Neuronal stem cell (in vitro differentiated cells): ENCODE measurements around the gene RRM1. TPM values are rescaled to one million over a fixed set of nuclear protein-coding genes. Genes with fewer than 3 reads are reported as not detected.

Experiments
- DNase-seq: peaks from one replicate; pipeline ENCODE4 v3.0.0-alpha.2; 2013; ENCODE audit warnings: low spot score
- H2AFZ ChIP-seq: one replicate; pipeline ENCODE4 v1.6.1; 2013; ENCODE audit warnings: mild to moderate bottlenecking, low read length, inconsistent platforms
- H2AK5ac ChIP-seq: 2 replicates; pipeline ENCODE4 v1.6.1; 2013; ENCODE audit warnings: low read depth, mild to moderate bottlenecking, inconsistent platforms, low read length, moderate library complexity, mixed read lengths
- H2BK120ac ChIP-seq: 2 replicates; pipeline ENCODE4 v1.6.1; 2013; ENCODE audit warnings: low read depth, mild to moderate bottlenecking, inconsistent platforms, low read length, moderate library complexity, mixed read lengths
- H2BK12ac ChIP-seq: one replicate; pipeline ENCODE4 v1.6.1; 2013; ENCODE audit warnings: low read length, inconsistent platforms
- H2BK15ac ChIP-seq: 2 replicates; pipeline ENCODE4 v1.6.1; 2013; ENCODE audit warnings: mild to moderate bottlenecking, low read length, inconsistent platforms, mixed read lengths
- H2BK5ac ChIP-seq: one replicate; pipeline ENCODE4 v1.6.1; 2013; ENCODE audit warnings: inconsistent platforms, mild to moderate bottlenecking, low read length, moderate library complexity
- H3K14ac ChIP-seq: one replicate; pipeline ENCODE4 v1.6.1; 2013; ENCODE audit warnings: low read length, inconsistent platforms
- H3K18ac ChIP-seq: 2 replicates; pipeline ENCODE4 v1.6.1; 2013; ENCODE audit warnings: low read length, inconsistent platforms
- H3K23ac ChIP-seq: 2 replicates; pipeline ENCODE4 v1.6.1; 2013; ENCODE audit warnings: low read depth, mild to moderate bottlenecking, mixed read lengths, low read length, inconsistent platforms; ENCODE audit not compliant: poor library complexity
- H3K27ac ChIP-seq: replicated peaks from 3 replicates; pipeline ENCODE4 v1.5.1; 2013; ENCODE audit warnings: low read length, inconsistent platforms
- H3K27me3 ChIP-seq, 3 experiments: 2 replicates each; pipeline ENCODE4 v1.6.1; 2013; ENCODE audit warnings: low read length in 3 of 3, mild to moderate bottlenecking in 2 of 3, inconsistent platforms in 1 of 3, low read depth in 1 of 3, mixed read lengths in 1 of 3, moderate library complexity in 1 of 3; ENCODE audit not compliant: control insufficient read depth in 3 of 3, insufficient read depth in 3 of 3
- H3K36me3 ChIP-seq, 2 donors: replicated peaks in 1 of 2; 2 replicates each; pipeline ENCODE4 v1.6.1; 2013; ENCODE audit warnings: low read length in 2 of 2; ENCODE audit not compliant: control insufficient read depth in 2 of 2, insufficient read depth in 2 of 2
- H3K4ac ChIP-seq: 2 replicates; pipeline ENCODE4 v1.6.1; 2013; ENCODE audit warnings: inconsistent platforms, mild to moderate bottlenecking, low read length, moderate library complexity
- H3K4me1 ChIP-seq, 2 donors: 1 replicate in 1 of 2; 2 replicates in 1 of 2; pipeline ENCODE4 v1.6.1; 2013; ENCODE audit warnings: low read length in 2 of 2, low read depth in 1 of 2; ENCODE audit not compliant: control insufficient read depth in 2 of 2, insufficient read depth in 1 of 2
- H3K4me2 ChIP-seq: one replicate; pipeline ENCODE4 v1.6.1; 2013; ENCODE audit warnings: mild to moderate bottlenecking, low read length, inconsistent platforms; ENCODE audit not compliant: insufficient read depth, poor library complexity, severe bottlenecking
- H3K4me3 ChIP-seq, 2 donors: 2 replicates each; pipeline ENCODE4 v1.5.1; 2013; ENCODE audit warnings: low read length in 2 of 2, mild to moderate bottlenecking in 2 of 2, inconsistent platforms in 1 of 2, moderate library complexity in 1 of 2
- H3K79me1 ChIP-seq: one replicate; pipeline ENCODE4 v1.6.1; 2013; ENCODE audit warnings: low read depth, mild to moderate bottlenecking, inconsistent platforms, low read length, moderate library complexity
- H3K9ac ChIP-seq: one replicate; pipeline ENCODE4 v1.6.1; 2013; ENCODE audit warnings: mild to moderate bottlenecking, low read depth, low read length, inconsistent platforms; ENCODE audit not compliant: poor library complexity
- H3K9me3 ChIP-seq, 2 donors: replicated peaks in 1 of 2; 2 replicates each; pipeline versions ENCODE3 to v1.6.1; 2013; ENCODE audit warnings: low read length in 2 of 2, mild to moderate bottlenecking in 2 of 2, inconsistent platforms in 1 of 2, low read depth in 1 of 2, mixed read lengths in 1 of 2, moderate library complexity in 1 of 2; ENCODE audit not compliant: control insufficient read depth in 2 of 2, insufficient read depth in 1 of 2
- H4K8ac ChIP-seq: one replicate; pipeline ENCODE4 v1.6.1; 2013; ENCODE audit warnings: low read depth, mild to moderate bottlenecking, inconsistent platforms, low read length, moderate library complexity
- H4K91ac ChIP-seq: one replicate; pipeline ENCODE4 v1.6.1; 2013; ENCODE audit warnings: low read length, low read depth, mild to moderate bottlenecking, inconsistent platforms; ENCODE audit not compliant: poor library complexity
- WGBS, 2 donors: extraction: QIAGEN DNeasy Blood & Tissue Kit; methylation state at CpG; one replicate each; pipeline ENCODE4 v1.1.7; 2013; ENCODE audit warnings: missing lambda C conversion rate in 2 of 2, mixed read lengths in 1 of 2; ENCODE audit not compliant: insufficient read length in 2 of 2, insufficient replicate concordance in 1 of 2; ENCODE audit errors: extremely low coverage in 2 of 2; 5-methylcytosine and 5-hydroxymethylcytosine counted together
- polyA plus RNA-seq, 2 experiments: library from polyadenylated mRNA; stranded (reverse); fragments of 200-250 nt; gene quantifications; one replicate each; pipeline ENCODE4 v1.2.3, GENCODE V29; 2013

RRM1 gene
- 107 TPM for polyA plus RNA-seq (2013, experiment 1 of 2)
- polyA plus RNA-seq (2013, experiment 2 of 2), result 105 TPM

- Histone ChIP-seq H3K36me3 (peaks cover 0 to 40% of the 10 kb centered on the region in 2 donors), H4K8ac (no peak within 1 kb of the TSS), H3K4ac (no peak within 1 kb of the TSS), H2BK12ac (no peak within 1 kb of the TSS), H2AK5ac (peak within 1 kb of the TSS; percentile 47), H4K91ac (no peak within 1 kb of the TSS), H3K23ac (peak within 1 kb of the TSS; percentile 52), H3K4me1 (peaks cover 4 to 7% of the 10 kb centered on the region in 2 donors), H3K18ac (peak within 1 kb of the TSS; percentile 97), H2BK15ac (no peak within 1 kb of the TSS), H2BK5ac (peak within 1 kb of the TSS; percentile 91), H3K4me3 (peak within 1 kb of the TSS; percentile 87 to 90), H3K79me1 (peaks cover 2% of the 10 kb centered on the region), H3K9ac (peak within 1 kb of the TSS; percentile 92), H3K14ac (peak within 1 kb of the TSS; percentile 90), H2AFZ (peak within 1 kb of the TSS; percentile 91), H3K4me2 (peak within 1 kb of the TSS; percentile 74), H3K27me3 (no peaks in the 10 kb centered on the region), H3K9me3 (no peaks in the 10 kb centered on the region), H2BK120ac (no peak within 1 kb of the TSS), H3K27ac (peak within 1 kb of the TSS; percentile 91)
- WGBS, 2 donors, result no CpG with 5 or more reads among the region's 74 CpGs
- peak; percentile 92 for DNase-seq
Observed at GRCh38 chr11:4094348-4095291, at the start of gene RRM1. Gene RRM1 (plus strand): TSS chr11:4094799. CDS start chr11:4095013, 214 bp downstream.

GRCh38 chr11:4044976-4045646 lies 49.5 kb upstream of the RRM1 start:
- H3K27me3 ChIP-seq, result no peaks in the 10 kb centered on the region

DNA sequence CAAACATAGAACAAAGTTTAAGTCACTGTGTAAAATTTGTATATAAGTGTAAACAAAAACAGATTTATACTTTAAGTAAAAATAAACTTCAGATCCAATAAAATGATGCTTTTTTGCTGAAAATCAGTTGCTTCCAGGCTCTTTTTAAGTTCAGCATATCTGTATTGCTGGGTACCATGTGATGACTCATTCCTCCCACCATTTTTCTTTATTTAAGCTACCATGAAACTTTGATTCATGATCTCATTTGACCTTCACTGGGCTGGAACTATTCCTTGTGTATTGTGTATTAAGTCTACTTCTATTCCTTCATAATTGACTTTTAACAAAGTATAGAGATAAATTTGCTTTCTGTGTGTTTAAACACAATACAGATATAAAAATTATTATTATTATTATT lies 46.3 kb upstream of the RRM1 start:
- Histone ChIP-seq H2BK5ac (no peak overlapping the region), H3K36me3 (no peaks in the 10 kb centered on the region), H3K18ac (no peak overlapping the region), H3K23ac (no peak overlapping the region), H3K4me1 (no peaks in the 10 kb centered on the region), H3K9me3 (no peaks in the 10 kb centered on the region), H2BK15ac (no peak overlapping the region), H4K8ac (no peak overlapping the region), H3K14ac (no peak overlapping the region), H4K91ac (no peak overlapping the region), H3K27ac (no peak overlapping the region), H3K79me1 (no peaks in the 10 kb centered on the region), H3K4ac (no peak overlapping the region), H3K9ac (no peak overlapping the region), H2AK5ac (no peak overlapping the region), H3K4me2 (no peak overlapping the region), H2BK120ac (no peak overlapping the region), H2AFZ (no peak overlapping the region), H2BK12ac (no peak overlapping the region), H3K4me3 (no peak overlapping the region), H3K27me3 (no peaks in the 10 kb centered on the region)
- no peak for DNase-seq

More at GRCh38 chr11:4044976-4045646, 49.5 kb upstream of the RRM1 start:
- no peak overlapping the region for H4K8ac ChIP-seq
- no peak overlapping the region for H3K4ac ChIP-seq
- H3K18ac ChIP-seq, result no peak overlapping the region
- H2BK15ac ChIP-seq, result no peak overlapping the region
- H2AK5ac ChIP-seq, result no peak overlapping the region
- no peaks in the 10 kb centered on the region for H3K36me3 ChIP-seq
- no CpG with 5 or more reads among the region's 4 CpGs for WGBS, 2 donors
- no peak overlapping the region for H3K4me3 ChIP-seq
- H3K9me3 ChIP-seq, result no peaks in the 10 kb centered on the region
- H3K4me2 ChIP-seq, result no peak overlapping the region
- H3K79me1 ChIP-seq, result no peaks in the 10 kb centered on the region
- H3K4me1 ChIP-seq, result no peaks in the 10 kb centered on the region
- H3K23ac ChIP-seq, result no peak overlapping the region
- no peak overlapping the region for H2AFZ ChIP-seq
- no peak for DNase-seq
- no peak overlapping the region for H2BK5ac ChIP-seq
- no peak overlapping the region for H3K14ac ChIP-seq
- no peak overlapping the region for H3K9ac ChIP-seq
- H3K27ac ChIP-seq, result no peak overlapping the region
- H2BK120ac ChIP-seq, result no peak overlapping the region
- H4K91ac ChIP-seq, result no peak overlapping the region
- no peak overlapping the region for H2BK12ac ChIP-seq

DNA sequence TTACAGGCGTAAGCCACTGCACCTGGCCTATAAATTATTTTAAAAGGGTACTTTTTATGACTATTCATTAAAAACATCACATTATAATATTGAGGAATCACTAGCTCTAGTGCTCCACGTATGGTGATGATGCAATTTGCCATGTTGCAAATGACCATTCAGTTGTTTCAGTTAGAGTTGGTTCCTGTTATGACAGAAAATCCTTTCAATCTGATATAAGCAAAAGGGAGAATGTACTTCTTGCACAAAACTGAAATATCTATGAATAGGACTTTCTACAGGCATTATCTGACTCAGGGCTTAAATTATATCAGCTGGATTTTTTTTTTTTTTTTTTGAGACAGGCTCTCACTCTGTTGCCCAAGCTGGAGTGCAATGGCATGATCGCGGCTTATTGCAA lies 45.6 kb upstream of the RRM1 start:
- Histone ChIP-seq H3K9me3 (no peaks in the 10 kb centered on the region), H2BK120ac (no peak overlapping the region), H4K91ac (no peak overlapping the region), H2AK5ac (no peak overlapping the region), H3K27me3 (no peaks in the 10 kb centered on the region), H3K4me3 (no peak overlapping the region), H3K4me2 (no peak overlapping the region), H3K14ac (no peak overlapping the region), H3K18ac (no peak overlapping the region), H3K79me1 (no peaks in the 10 kb centered on the region), H2BK12ac (no peak overlapping the region), H3K23ac (no peak overlapping the region), H2BK15ac (no peak overlapping the region), H4K8ac (no peak overlapping the region), H2AFZ (no peak overlapping the region), H2BK5ac (no peak overlapping the region), H3K4ac (no peak overlapping the region), H3K4me1 (no peaks in the 10 kb centered on the region), H3K27ac (no peak overlapping the region), H3K9ac (no peak overlapping the region), H3K36me3 (no peaks in the 10 kb centered on the region)
- WGBS, 2 donors, result no CpG with 5 or more reads among the region's 4 CpGs
- no peak for DNase-seq
